Stimulated activated CD8-positive, alpha-beta memory T cell treated with anti-CD3 and anti-CD28 coated beads, Interleukin-15, amount 100 ng/mL, for 1 hour (primary cell): ENCODE data around the gene FITM1.
A peak's percentile ranks its signal among the peaks of the same experiment; 100 is the strongest.

ENCODE experiments used
- DNase-seq: peaks from one replicate; pipeline ENCODE4 v3.0.0-alpha.2; 2020; ENCODE audit warnings: low read depth

FITM1 gene

DNA sequence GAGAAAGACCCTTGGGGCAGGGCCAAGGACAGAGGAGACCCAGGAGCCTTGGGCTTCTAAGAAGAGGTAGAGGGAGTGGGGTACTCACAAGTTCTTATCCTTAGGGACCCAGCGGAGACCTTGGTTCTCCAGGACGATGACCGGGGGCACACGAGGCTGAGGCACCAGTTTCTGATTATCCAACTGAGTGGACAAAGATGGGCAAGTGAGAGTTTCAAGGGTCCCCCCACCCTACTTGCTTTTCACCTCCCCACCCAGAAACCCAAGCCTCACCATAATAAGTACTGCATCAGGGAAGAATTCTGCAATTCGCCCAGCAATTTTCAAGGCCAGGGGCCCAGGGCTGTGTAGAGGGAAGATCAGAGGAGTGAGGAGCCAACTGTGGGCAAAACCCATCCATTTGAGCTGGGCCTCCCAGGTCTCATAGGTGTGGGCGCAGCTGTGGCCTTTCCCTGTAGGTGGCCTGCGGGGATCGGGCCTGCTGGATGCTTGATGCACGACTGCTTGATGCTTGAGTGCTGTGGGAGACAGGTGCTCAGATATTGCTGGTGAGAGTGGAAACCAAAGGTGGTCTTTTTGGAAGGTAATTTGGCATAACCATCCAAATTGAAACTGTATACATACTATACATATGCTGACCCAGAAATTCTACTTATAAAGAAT lies 8.9 kb downstream of the FITM1 start:
- no peak for DNase-seq

DNA sequence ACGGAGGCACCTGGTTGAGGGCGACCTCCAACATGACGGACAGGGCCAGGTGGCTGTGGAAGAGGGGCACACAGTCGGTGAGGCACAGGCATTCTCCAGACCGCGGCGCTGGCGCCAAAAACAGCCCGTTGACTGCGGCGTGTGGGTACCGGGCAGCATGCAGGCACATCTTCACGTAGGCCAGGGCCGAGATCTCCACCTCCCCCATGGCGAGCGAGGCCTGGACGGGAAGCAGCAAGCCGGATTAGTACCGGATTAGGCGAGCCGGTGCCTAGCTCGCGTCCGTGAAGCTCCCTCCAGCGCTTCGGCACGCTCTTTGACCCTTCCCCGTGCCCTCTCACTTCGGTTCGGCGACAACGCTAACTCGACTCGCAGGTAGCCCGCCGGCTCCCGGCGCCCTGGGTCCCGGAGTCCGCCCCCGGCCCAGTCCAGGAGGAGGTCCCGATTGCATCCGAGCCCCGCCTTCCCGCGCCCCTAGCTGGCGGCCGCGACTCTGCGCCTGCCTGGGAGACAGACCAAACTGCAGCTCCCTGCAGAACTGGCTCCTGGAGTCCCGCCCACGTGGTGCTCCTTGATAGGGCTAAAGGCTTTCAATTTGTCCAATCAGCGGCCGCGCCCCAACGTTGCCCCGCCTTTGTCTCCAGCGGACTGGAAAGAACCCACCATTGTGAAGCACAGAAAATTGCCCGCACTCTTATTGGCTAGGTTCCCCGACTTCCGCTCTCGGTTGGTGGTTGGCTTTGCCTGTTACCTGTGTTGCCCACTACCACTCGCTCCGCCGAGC lies 10.8 kb downstream of the FITM1 start, which contains the start of gene EMC9:
TSS of gene EMC9 (minus strand) at position 495 of the 784 bp plus-strand sequence. CDS start at position 208, 287 bp downstream.
- DNase-seq: peak; percentile 99

DNA sequence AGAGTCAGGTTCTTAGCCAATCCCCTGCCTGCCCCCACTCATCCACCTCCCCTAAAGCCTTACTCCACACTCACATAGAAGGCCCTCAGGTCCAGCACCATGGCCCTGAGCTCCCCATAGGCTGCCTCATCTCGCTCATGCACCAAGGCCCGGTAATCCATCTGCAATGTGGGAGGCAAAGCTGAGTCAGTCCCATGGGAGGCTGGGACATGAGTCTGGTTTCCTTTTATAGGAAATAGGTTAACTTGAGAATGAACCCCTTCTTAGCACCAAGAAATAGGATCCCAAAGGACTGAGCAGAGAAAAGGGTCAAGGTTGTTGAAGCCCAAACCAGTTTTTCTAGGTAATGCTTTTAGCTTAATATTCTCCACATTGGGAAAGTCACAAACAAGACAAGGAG lies 13.1 kb downstream of the FITM1 start:
- DNase-seq: no peak

DNA sequence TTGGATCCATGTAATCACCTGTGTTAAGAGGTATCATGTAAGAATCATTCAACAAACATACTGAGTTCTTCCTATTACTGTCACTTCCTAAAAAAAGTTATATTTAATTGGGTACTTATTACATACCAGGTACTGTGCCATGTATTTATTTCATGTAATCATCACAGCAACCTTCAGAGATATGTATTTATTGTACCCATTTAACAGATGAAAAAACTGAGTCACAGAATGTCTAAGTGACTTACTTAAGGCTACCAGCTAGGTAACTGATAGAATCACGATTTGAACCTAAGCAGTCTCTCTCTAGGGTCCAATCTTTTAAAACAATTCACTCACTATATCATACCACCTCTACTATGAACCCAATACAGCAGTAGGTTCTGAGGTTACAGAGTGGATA lies 14.0 kb downstream of the FITM1 start:
- no peak for DNase-seq

DNA sequence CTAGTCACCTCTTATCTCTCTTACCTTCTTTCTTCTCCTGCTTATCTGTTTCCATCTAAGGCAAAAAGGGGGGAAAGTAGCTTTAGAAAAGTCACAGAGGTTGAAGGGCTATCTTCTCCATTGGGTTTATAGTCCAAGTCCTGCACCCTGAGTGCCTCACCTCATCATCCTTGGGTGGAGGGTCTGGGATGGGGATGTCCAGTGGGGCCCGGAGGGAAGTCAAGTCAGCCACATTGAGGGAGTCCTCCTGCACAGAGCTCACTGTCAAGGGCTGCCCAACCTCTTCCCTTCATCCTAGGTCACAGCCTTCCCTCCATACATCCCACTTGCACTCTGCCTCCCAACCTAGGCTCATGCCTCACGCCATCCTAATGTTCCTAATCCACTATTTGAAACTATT lies 14.8 kb downstream of the FITM1 start:
- DNase-seq: no peak

DNA sequence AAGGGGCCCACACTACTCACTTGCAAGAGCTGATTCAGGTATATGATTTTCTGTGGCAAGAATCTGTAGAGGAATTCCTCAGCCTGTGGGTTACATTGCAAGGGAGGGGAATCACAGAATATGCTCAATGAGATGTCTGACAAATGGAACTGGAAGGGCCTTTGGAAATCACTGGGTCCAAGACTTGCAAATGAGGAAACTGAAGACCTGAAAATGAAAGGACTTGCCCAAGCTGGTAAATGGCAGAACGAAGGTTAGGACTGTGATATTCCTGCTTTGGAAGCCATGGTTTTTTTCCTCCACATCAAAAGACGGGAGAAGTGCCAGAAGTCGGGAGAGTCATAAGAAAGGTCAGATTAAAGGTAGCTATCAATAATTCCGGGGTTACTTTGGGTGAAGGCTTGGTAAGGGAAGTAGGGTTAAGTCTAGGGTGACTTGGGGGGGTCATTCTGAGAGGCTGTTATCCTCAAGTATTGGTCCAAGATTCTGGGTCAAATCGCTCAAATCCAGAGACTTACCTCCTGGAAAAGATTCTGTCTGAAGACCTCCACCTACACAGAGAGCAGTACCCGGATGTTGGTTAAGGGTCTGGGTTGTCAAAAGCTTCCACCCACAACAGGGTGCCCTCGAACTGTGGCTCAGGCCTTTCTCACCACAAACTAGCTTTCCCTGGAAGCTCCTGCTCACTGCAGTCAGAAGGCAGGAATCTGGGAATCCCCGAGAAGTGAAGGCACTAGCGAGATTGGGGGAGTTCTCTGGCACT lies 15.4 kb downstream of the FITM1 start:
- DNase-seq: no peak

DNA sequence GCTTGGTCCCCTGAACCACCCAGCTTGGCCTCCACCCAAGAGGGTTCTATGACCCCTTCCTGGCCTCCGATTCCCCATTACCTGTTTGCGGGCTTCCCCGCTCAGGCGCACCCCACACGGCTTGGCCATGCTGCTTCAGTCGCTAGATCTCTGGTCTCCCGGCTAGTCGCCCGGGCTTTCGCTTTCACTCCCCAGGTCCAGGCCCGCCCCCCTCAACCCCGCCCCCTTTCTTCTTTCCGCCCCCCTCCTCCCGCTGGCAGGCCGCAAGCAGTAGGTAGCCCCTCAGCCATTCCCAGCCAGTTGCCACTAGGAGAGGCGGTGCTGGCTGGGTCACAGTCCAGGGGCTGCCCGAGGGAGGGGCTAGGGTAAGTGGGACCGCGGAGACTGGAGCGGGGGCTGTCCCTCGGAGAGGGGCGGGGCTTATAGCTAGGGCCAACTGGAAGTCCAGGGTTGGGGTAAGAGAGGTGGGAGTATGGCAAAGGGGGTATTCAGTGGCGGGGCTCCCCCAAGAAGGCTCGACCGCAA lies 16.1 kb downstream of the FITM1 start, which contains the start of gene PSME2:
TSS of gene PSME2 (minus strand) at position 158 of the 525 bp plus-strand sequence. CDS start at position 129, 29 bp downstream.
- peak; percentile 62 for DNase-seq

DNA sequence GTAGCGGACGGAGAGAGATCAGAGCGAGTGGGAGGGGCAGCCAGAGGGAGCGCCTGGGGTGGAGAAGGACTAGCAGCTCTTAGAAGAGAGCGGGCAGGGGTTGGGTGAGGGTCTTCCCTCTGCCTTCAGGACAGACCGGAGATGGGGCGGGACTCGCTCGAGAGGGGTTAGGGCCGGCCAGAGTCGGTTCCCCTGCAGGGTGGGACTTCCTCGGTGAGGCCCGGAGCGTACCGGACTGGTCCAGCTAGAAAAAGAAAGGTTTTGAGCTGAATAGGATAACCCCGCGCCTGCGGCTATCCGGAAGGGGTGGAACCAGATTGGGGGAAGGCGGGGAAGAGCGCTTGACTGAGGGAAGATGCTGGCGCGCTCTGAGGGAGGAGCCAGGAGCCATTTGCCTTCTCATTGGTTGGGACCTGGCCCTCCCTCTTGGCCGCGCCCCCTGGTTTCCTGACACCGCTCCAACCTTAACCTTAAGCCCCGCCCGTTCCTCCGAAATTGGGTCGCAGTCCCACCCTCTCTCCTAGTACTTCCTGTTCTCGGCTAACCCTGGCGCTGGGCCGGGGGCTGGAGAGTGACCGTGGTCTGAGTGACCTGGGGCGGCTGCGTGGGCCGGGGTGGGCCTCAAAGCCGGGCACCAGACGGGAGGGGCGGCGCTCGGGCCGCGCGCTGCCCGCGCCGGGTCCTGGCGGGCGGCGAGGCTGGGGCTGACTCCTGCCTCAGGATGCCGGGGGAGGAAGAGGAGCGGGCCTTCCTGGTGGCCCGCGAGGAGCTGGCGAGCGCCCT lies 16.7 kb downstream of the FITM1 start, which contains the start of gene RNF31:
TSS of gene RNF31 (plus strand) at position 521 of the 783 bp plus-strand sequence. CDS start at position 722, 201 bp downstream.
- DNase-seq: peak; percentile 94

DNA sequence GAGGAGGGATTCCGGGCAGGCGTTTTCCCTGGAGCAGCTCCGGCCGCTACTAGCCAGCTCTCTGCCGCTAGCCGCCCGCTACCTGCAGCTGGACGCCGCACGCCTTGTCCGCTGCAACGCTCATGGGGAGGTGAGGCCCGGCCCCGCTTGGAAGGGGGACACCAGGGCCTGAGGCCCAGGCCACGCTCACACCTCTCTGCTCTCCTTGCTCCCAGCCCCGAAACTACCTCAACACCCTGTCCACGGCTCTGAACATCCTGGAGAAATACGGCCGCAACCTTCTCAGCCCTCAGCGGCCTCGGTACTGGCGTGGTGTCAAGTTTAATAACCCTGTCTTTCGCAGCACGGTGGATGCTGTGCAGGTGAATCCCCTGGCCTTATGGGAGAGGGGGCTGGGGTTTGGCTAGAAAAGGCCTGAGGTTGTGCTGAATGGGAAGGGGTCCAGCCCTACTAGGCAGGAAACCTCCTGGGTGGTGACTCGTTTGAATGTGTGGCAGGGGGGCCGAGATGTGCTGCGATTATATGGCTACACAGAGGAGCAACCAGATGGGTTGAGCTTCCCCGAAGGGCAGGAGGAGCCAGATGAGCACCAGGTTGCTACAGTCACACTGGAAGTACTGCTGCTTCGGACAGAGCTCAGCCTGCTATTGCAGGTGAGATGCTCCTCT lies 17.4 kb downstream of the FITM1 start:
- no peak for DNase-seq

DNA sequence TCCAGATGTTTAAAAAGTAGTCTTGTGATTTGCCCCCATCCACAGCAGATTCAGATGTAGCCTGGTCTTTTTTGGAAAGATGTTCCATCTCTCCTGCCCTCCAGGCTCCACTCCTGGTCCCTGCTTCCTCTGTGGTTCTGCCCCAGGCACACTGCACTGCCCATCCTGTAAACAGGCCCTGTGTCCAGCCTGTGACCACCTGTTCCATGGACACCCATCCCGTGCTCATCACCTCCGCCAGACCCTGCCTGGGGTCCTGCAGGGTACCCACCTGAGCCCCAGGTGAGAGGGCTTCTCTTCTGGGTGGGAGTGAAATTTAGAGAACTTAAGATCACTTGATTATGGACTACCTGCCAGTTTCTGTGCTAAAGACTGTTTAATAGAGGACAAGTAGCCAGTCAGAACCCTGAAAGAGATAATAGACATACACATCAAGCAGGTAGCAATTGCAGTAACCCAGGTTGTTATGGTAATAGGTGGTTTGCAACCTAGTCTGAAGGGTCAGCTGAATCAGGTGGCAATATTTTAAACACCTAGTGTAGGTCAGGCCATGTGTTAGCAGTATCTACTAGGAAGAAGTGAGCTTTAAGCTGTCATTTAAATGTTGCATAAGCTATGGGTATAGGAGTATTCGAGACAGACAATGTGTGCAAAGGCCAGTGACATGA lies 19.0 kb downstream of the FITM1 start:
- DNase-seq: no peak

DNA sequence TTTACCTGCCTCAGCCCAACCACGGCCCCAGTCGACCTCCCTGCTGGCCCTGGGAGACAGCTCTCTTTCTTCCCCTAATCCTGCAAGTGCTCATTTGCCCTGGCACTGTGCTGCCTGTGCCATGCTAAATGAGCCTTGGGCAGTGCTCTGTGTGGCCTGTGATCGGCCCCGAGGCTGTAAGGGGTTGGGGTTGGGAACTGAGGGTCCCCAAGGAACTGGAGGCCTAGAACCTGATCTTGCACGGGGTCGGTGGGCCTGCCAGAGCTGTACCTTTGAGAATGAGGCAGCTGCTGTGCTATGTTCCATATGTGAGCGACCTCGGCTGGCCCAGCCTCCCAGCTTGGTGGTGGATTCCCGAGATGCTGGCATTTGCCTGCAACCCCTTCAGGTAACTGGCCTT lies 19.6 kb downstream of the FITM1 start:
- DNase-seq: no peak

DNA sequence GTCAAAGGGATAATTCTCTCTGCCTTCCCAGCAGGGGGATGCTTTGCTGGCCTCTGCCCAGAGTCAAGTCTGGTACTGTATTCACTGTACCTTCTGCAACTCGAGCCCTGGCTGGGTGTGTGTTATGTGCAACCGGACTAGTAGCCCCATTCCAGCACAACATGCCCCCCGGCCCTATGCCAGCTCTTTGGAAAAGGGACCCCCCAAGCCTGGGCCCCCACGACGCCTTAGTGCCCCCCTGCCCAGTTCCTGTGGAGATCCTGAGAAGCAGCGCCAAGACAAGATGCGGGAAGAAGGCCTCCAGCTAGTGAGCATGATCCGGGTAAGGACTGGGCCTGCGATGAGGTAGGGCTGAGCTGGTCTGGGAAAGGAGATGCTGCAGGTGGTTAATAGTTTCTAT lies 20.1 kb downstream of the FITM1 start:
- DNase-seq: no peak

DNA sequence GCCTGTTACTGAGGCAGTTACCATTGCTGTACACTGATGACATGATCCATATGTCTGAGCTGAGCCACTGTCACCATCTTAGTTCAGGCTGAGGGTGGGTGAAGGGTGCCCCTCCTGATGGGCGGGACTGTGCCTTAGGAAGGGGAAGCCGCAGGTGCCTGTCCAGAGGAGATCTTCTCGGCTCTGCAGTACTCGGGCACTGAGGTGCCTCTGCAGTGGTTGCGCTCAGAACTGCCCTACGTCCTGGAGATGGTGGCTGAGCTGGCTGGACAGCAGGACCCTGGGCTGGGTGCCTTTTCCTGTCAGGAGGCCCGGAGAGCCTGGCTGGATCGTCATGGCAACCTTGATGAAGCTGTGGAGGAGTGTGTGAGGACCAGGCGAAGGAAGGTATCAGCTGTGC lies 20.5 kb downstream of the FITM1 start:
- DNase-seq: no peak

DNA sequence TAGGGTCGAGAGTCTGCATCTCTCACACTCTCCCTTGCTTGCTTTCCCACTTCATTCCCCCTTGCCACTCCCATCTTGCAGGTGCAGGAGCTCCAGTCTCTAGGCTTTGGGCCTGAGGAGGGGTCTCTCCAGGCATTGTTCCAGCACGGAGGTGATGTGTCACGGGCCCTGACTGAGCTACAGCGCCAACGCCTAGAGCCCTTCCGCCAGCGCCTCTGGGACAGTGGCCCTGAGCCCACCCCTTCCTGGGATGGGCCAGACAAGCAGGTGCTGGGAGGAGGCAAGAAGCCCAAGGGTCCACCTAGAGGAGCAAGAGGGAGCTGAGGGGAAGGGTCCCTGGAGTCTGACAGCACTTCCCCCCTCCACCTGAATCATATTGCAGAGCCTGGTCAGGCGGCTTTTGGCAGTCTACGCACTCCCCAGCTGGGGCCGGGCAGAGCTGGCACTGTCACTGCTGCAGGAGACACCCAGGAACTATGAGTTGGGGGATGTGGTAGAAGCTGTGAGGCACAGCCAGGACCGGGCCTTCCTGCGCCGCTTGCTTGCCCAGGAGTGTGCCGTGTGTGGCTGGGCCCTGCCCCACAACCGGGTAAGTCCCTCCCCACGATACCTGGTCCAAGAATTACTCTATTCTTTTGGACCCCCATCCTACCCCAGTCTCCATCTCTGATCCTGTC lies 21.1 kb downstream of the FITM1 start:
- no peak for DNase-seq

DNA sequence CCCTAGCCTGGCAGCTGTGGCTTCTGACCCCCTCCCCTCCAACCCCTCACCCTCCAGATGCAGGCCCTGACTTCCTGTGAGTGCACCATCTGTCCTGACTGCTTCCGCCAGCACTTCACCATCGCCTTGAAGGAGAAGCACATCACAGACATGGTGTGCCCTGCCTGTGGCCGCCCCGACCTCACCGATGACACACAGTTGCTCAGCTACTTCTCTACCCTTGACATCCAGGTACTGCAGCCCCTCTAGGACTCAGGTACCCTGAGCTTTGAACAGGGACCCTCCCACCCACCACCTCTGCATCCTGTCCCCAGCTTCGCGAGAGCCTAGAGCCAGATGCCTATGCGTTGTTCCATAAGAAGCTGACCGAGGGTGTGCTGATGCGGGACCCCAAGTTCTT lies 24.6 kb downstream of the FITM1 start:
- DNase-seq: no peak

DNA sequence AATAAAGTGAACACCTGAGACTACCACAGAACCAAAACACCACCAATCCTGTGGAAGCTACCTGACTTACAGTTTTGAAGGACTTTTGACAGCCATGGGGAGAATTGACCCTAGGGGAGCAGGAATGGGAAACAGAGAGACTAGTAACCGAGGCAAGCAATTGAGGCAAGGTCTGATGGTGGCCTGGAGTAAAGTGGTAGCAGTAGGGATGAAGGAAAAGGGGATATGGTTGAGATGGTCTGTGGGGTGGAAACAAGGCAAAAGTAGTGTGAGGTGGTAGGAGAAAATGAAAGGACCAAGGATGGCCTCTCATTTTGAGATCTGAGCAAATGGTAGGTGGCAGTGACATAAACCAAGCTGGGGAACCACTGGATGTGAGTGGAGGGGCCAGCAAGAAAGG lies 26.4 kb downstream of the FITM1 start:
- no peak for DNase-seq

DNA sequence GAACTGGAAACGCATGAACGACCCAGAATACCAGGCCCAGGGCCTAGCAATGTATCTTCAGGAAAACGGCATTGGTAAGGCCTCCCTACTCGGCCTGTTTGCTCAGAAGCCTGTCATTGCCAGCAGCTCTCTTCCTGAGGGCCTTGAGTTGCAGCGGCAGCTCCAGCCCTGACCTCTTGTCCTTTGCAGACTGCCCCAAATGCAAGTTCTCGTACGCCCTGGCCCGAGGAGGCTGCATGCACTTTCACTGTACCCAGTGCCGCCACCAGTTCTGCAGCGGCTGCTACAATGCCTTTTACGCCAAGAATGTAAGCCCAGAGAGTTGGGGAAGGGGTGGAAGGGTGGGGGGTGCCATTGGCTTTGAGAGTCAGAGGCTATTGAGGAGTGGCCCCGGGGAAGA lies 26.9 kb downstream of the FITM1 start:
- no peak for DNase-seq

DNA sequence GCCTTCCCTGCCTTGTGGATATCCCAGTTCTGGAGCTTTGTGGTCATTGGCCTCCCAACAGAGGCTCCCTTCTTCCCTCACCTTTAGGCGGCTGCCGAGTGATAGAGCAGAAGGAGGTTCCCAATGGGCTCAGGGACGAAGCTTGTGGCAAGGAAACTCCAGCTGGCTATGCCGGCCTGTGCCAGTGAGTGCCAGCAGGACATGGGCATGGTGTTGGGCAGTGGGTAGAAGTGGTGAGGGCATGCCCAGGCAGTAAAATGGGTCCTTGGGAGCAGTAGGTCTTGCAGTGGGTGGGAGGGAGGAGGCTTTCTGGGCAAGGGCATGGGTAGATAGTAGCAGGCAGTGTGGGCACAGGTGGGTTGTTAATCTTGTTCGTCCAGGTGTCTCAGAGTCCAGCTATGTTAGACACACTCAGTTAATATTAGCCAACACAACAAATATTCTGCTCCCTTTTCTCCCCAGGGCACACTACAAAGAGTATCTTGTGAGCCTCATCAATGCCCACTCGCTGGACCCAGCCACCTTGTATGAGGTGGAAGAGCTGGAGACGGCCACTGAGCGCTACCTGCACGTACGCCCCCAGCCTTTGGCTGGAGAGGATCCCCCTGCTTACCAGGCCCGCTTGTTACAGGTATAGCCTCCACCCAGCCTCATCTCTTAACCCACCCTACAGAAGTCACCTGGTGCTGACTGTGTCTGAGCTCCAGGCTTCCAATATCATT lies 29.5 kb downstream of the FITM1 start:
- no peak for DNase-seq

DNA sequence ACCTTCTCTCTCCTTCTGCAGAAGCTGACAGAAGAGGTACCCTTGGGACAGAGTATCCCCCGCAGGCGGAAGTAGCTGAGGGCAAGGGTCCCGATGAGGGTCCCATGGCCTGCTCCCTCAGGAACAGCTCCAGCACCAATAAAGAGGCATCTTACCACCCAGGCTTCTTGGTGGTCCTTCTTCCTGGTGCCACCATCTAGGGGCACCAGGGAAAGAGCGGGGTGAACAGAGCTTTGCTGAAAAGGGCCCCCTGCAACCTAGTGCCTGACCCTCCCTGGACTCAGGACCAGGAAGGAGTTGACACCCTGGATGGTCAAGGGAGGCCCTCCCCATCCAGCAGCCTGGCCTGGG lies 30.0 kb downstream of the FITM1 start:
- no peak for DNase-seq
